ENCODE measurements around the gene LRBA.
"Not testable (repeated sequence)": the region's sequence is repeated elsewhere in the genome, so short reads cannot be mapped to it uniquely, and the experiment has no call there.

The LRBA gene

DNA sequence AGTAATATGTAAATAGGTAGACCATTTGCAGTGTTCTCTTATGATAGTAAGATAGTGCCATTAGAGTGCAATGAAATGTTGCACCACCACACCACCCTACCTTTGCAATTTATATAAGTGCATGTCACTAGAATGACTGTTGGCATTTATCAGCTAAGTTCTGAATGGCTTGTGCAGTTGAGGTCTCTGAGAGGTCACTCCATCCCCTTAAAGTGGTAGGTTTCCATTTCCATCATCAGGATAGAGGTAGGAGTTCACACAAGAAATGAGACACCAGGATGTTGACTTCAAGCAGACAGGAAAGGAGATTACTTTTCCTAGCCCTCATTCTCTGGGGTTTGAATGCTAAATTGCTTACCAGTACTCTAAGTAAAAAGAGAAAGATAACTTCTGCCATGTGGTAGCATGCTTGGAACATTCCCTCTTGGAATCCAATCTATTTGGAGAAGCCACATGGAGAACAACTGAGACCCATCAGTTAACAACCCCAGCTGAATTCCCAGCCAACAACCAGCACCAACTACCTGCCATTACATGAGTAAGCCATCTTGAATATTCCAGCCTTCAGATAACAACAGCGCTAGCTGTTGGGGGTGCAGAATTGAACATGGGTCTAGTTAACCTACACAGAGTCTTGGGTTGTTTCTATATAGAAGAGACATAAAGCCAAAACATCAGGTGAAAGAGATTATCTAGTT is 6.7 kb upstream of the LRBA start:
- no peak for DNase-seq (ENCODE audit: low read depth)

DNA sequence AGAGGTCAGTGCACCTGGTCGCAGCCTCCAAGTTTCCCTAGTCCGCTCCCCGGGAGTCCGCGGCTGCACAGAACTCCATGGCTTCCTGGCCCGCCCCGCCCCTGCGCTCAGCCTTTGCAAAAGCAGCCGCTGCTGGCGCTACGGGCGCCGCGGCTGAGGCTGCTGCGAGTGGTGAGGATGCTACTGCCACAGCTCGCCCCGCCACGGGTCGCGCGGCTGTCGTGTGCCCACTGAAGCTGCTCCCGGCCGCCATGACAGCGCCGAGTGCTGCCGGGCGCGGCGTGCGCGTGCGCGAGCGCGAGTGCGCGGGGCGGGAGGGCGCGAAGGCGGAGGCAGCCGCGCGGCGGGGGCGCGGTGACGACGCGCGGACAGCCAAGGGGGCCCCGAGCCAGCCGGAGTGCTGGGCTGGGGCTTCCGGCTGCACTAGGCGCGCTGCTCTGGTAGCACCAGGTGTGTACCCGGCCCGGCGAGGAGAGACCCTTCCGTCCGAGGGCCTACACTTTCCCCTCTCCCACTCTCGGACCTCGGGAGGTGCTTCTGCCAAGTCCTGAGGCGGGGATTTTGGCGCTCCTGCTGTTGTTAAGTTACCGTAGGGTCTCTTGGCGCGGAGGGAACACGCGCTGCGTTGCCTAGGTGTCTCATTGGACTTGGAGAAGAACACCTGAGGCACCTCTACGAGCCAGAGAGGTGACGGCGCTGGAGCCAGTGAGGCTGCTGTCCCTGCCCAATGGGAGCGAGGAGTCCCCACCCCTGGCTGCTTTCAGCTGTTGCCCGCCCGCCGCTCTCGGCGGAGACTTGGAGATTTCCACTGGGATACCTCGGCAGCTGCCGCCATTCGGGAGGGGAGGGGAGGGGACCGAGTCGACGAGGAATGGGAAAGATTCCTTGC is 619 bp upstream of the LRBA start:
- DNase-seq (ENCODE audit: low read depth), result peak; percentile 31

DNA sequence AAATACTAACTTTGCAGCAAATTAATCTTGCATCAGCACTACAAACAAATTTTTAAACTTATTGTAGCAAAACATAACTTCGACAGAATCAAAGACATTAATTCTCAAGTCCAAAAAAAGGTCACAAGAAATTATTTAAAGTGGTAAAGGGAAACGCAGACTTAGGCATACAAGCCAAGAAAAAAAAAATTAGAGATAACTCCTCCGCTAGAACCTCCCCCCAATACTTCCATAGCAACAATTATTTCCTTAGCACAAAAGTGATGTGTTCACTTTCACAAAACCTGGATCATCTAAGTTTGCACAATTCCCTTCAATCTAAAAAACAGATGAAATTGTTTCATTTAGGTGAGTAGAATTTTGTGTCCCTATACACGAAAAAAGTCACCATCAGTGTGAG is 1.1 kb downstream of the LRBA start:
- DNase-seq (ENCODE audit: low read depth), result no peak

DNA sequence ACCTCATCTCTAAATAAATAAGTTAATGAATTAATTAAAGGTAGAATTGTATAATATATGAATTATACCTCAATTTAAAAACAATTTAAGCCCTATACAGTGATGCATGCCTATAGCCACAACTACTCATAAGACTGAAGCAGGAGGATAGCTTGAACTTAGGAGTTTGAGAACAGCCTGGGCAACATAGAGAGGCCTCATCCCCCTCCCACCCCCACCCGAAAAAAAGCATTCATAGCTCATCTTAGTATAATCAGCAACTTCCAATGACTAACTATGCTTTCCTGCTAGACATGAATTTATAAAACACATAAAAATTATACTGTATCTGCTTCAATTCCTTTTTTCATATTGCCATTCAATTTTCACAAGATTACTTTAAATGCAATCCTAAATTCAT is 1.6 kb downstream of the LRBA start:
- no peak for DNase-seq (ENCODE audit: low read depth)

DNA sequence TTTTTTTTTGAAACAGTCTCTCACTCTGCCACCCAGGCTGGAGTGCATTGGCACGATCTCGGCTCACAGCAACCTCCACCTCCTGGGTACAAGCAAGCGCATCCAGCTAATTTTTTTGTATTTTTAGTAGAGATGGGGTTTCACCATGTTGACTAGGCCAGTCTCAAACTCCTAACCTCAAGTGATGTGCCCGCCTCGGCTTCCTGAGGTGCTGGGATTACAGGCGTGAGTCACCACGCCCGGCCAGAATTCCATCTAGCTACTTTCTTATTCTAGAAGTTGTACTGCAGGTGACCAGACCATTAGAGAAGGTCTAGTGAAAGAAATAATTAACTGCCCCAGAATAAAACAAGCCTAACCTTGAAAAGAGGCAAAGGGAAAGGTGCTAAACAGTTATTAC is 2.3 kb downstream of the LRBA start:
- no peak for DNase-seq (ENCODE audit: low read depth)

DNA sequence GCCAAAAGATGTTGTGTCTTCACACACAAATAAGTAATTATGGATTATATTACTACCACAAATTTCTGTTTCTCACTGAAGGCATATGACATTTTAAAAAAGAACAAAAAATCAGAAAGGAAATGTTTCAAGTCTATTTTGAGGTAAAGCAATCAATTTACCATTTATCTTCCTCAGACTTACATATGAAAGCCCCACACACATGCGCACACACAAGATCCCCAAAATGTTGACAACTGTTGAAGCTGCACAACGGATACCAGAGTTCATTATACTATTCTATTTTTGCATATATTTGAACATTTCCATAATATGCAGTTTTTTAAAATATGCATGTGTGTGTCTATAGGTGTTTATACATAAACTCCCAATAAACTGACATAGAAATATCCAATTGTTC is 2.7 kb downstream of the LRBA start:
- no peak for DNase-seq (ENCODE audit: low read depth)

DNA sequence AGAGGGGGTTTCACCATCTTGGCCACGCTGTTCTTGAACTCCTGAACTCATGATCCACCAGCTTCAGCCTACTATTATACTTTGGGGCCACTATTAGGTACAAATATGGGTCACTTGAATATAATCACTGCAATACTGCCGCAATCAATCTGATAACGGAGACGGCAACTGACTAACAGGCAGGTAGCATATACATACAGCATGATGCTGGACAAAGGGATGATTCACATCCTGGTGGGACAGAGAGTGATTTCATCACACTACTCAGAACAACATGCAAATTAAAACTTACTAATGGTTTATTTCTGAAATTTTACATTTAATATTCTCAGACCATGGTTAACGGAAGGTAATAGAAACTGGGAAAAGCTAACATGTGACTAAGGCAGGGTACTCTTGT is 10.9 kb downstream of the LRBA start:
- no peak for DNase-seq (ENCODE audit: low read depth)

DNA sequence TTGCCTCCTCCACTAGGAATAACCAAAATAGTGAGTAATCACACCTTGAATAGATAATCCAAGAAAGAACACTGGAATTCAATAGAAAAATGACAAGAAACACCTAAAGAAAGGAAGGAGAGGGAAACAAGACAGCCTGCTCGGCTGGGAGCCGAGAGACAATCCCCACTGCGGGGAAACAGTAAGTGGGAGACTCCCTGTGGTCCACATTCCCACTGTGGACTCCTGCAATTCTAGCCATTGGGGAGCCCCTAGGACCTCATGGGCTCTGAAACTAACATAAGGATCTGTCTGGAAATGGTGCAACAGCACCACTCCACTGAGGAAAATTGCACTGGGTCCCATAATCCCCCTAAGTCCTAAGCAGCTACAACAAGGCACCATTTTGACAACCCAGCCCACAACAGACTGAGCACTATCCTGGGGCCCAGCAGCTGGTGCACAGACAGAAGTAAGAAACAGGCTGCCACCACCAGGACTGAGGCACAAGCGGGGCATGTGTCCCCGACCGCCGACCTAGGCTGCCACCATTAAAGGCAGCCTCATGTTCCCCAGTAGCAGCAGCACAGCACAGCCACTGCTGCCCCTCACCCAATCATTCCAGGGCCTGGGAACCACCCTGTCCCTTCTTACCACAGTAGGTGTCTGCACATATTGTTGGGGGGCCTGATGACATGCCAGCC is 14.2 kb downstream of the LRBA start:
- no peak for DNase-seq (ENCODE audit: low read depth)

DNA sequence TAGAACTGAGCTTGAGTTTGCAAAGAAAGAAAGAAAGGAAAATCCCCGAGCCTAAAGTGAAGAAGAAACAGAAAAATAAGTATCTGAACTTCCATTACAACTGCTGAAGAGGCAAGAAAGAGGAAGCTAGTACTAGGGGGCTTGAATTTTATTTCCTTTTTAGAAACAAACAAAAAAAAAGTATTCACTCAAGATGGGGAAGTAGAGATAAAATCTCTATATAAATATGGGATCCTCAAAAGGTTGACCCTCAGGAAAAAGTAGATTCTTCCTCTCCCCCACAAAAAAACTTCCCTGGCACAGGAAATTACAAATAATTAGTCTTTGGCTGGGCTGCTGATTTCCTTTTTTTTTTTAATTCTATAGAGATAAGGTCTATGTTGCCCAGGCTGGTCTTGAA is 16.0 kb downstream of the LRBA start:
- no peak for DNase-seq (ENCODE audit: low read depth)

DNA sequence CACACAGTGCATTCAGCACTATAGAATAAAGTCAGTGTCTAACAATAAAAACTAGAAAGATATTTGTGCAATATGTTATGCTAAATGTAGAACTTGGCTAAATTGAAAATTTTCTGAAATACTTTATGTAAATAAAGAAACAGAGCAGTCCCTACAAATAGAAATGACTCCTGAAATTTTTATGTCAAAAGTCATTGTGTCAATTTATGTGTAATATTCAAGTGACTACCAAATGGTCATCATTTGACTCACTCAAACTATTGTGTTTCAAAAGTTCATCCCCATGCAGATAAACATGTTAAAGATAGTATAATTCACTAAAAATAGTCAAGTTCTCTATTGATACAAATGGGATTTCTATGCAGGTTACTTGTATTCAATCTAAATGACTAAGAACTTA is 17.9 kb downstream of the LRBA start:
- DNase-seq (ENCODE audit: low read depth), result no peak

DNA sequence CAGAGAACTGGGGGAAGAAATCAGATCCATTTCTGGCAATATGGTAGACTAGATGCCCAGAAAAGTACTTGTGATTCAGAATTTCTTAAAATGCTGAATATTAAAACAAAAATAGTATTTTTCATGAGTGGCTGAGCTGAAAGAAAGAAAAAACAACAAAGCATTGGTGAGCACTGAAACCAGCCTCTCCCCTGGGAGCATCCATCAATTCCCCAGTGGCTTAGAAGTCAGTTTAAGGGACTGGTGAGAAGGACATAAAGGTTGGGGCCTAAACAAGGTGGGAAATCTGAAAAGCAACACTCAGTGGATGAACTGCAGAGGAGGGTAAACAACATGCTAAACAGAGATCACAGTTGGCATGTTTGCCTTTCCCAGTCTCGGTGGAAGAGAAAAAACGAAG is 20.4 kb downstream of the LRBA start:
- DNase-seq (ENCODE audit: low read depth), result no peak

DNA sequence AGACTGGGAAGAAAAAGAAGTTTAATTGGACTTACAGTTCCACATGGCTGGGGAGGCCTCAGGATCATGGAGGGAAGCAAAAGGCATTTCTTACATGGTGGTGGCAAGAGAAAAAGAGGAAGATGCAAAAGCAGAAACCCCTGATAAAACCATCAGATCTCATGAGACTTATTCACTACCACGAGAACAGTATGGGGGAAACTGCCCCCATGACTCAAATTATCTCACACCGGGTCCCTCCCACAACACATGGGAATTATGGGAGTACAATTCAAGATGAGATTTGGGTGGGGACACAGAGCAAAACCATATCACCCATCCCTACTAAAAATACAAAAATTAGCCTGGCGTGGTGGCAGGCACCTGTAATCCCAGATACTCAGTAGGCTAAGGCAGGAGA is 21.5 kb downstream of the LRBA start:
- not testable (repeated sequence) for DNase-seq (ENCODE audit: low read depth)

DNA sequence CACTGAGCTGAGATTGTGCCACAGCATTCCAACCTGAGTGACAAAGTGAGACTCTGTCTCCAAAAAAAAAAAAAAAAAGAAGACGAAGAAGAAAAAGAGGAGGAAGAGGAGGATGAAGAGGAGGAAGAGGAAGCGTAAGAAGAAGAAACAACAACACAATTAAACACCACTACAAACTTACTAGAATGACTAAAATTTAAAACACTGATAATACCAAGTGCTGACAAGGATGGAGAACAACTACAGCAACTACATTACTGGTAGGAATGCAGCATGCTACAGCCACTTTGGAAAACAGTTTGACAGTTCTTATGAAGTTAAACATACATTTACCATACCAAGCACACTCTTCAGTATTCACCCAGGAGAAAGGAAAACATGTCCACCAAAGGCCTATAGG is 24.1 kb downstream of the LRBA start:
- DNase-seq (ENCODE audit: low read depth), result no peak

DNA sequence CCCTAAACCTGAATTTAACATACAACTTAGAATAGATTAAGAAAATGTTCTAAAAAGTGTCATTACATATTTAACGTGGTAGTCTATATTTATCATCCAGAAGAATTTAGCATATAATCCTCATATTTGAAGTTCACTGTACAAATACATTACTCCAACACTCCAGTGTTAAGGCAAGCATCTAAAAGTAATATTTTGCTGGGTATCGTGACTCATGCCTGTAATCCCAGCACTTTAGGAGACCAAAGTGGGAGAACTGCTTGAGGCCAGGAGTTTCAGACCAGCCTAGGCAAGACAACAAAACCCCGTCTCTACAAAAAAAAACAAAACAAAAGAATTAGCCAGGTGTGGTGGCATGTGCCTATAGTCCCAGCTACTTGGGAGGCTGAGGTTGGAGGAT is 24.8 kb downstream of the LRBA start:
- DNase-seq (ENCODE audit: low read depth), result no peak

DNA sequence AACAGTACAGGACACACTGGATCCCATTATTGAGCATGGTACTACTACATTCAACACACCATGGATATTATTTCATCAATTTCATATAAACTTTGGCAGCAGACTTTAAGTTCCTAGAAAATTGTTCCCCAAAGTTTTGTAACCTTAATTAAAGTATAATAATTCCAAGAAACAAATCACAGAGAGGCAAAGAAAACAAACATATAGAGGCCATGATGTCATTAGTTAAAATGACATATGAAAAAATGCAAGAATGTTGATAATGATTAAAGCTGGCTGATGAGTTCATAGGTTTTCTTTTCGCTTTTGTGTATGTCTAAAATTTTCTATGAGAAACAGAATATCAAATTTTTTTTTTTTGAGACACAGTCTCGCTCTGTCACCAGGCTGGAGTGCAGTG is 26.8 kb downstream of the LRBA start:
- DNase-seq (ENCODE audit: low read depth), result no peak

DNA sequence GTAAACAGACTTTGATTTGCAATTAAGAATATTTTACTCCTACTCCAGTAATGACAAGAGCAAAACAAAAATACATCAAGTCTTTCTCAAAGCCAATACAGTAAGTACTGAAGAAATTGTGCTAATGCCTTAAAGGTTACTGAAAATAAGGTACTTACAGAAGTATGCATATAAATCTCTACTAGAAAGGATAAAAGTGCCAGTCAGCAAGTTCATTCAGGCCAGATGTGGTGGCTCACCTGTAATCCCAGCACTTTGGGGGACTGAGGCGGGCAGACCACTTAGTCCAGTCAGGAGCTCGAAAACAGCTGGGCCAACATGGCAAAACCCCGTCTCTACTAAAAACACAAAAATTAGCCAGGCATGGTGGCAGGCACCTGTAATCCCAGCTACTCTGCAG is 27.9 kb downstream of the LRBA start:
- DNase-seq (ENCODE audit: low read depth), result no peak

DNA sequence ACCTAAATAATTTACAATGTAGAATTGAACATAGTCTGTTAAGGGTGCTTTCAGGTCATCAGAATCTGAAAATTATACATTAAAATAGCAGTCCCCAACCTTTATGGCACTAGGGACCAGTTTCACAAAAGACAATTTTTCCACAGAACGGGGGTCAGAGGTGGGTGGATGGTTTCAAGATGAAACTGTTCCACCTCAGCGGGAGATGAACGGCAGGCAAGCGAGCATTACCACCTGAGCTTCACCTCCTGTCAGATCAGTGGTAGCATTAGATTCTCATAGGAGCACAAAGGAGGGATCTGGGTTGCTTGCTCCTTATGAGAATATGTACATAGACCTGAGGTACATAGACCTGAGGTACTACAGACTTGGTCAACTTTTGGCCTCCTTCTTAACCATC is 29.0 kb downstream of the LRBA start:
- no peak for DNase-seq (ENCODE audit: low read depth)

DNA sequence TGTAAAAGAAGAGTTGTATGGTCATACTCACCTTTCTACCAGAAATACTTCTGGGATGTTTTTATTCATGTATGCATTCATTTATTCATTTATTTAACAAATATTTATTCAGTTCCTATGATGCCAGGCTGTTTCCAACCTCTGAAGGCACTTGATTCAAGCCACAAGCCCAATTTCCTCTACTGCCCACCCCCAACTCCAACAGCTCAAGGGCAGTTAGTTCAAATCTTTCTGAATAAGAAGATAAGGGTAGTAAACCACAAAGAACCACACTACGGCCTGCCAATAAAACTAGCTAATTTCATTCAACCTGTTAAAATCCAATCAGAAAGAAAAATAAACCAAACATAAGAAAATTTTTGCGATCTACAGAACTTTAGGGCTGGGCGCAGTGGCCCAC is 31.2 kb downstream of the LRBA start:
- no peak for DNase-seq (ENCODE audit: low read depth)

DNA sequence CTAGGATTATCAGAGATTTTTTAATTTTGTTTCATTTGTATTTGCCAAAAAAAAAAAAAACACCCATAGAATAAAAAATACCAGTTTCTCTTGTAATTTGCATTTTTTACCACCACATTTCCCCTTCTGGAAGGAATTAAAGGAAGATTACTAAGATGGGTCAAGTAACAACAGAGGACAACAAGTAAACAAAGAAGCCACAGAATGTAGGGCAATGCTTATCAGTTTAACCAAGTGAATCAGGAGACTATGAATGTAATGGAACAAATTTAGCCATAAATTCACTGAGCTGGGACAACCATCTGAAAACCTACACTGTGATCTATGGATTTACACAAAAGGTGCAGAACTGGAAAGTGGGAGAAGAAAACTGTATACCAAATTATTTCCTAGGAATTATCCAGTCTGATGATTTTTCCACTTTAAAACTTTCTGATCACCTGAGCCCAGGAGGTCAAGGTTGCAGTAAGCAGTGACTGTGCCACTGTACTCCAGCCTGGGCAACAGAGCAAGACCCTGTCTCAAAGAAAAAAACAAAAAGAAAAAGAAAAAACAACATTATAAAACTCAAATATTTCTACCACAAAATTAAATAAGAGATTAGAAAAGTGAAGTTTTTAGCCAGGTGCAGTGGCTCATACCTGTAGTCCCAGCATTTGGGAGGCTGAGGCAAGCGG is 32.4 kb downstream of the LRBA start:
- no peak for DNase-seq (ENCODE audit: low read depth)

DNA sequence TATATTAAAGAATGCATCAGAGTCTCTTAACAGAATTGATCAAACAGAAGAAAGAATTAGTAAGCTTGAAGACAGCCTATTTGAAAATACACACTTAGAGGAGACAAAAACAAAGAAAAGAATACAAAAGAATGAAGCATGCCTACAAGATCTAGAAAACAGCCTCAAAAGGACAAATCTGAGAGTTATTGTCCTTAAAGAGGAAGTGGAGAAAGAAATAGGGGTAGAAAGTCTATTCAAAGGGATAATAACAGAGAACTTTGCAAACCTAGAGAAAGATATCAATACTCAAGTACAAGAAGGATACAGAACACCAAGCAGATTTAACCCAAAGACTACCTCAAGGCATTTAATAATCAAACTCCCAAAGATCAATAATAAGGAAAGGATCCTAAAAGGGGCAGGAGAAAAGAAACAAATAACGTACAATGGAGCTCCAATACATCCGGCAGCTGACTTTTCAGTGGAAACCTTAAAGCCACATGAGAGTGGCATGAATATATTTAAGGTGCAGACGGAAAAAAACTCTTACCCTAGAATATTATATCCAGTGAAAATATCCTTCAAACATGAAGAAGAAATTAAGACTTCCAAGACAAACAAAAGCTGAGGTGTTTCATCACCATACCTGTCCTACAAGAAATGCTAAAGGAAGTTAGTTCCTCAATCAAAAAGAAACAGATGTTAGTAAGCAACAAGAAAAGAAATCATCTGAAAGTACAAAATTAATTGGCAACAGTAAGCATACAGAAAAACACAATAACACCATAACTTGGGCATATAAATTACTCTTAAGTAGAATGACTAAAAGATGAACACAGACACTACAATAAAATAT is 36.1 kb downstream of the LRBA start:
- no peak for DNase-seq (ENCODE audit: low read depth)

DNA sequence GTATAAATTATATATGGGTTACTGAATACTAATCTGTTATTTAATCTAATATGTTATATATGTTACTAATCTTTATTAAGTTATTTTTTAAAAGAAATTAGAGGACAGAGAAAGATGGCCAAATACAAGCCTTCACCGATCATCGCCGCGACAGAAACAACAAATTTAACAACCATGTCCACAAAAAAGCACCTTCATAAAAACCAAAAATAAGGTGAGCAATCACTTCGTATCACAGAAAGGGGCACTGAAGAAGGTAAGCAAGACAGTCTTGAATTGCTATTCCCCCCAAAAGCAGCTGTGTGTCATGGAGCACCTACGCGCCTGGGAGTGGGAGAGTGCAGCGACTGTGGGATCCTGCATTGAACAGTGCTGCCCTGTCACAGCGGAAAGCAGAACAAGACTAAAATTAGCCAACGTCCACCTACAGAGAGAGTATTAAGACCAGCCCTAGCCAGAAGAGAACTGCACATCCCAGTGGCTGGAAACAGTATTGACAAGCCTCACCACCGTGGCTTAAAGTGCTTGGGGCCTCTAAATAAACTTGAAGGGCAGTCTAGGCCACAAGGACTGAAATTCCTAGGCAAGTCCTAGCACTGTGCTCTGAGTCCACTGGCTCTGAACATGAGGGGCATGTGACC is 38.5 kb downstream of the LRBA start:
- DNase-seq (ENCODE audit: low read depth), result no peak

Data from CMK (cell line).